HCT116 (cell line): ENCODE data around the gene C10orf90. TPM values are rescaled to one million over a fixed set of nuclear protein-coding genes. Genes with fewer than 3 reads are reported as not detected.

Source experiments
- ATAC-seq: fragments of 200-7000 bp; cut with Tn5 transposase; 2 replicates; pipeline ENCODE4 v1.9.1; 2020; ENCODE audit warnings: mild to moderate bottlenecking, moderate library complexity
- BruUV-seq: library from RNA; stranded (reverse); fragments of 400-500 nt; replicated peaks from 2 replicates; lab custom pipeline; 2021; lab: Mats Ljungman, UMichigan
- CTCF ChIA-PET: fragments of 300-600 bp; sonication (Branson Sonifier 250); formaldehyde crosslinking; loops from one replicate; lab custom pipeline; 2021; ENCODE audit warnings: antibody characterized with exemption; lab: Charles Lee
- POLR2A ChIA-PET: fragments of 300-600, 350-600 bp; sonication (Branson Sonifier 250); formaldehyde crosslinking; loops from one replicate; lab custom pipeline; 2021; ENCODE audit warnings: antibody characterized with exemption; lab: Charles Lee
- RAD21 ChIA-PET, 2 experiments: fragments of 300-600 bp; sonication (Branson Sonifier 250); formaldehyde crosslinking; loops; one replicate each; lab custom pipeline; 2023; ENCODE audit warnings: low total read pairs in 2 of 2; ENCODE audit not compliant: uncharacterized antibody in 2 of 2, unreplicated experiment in 2 of 2, low non-redundant PET in 1 of 2; lab: Charles Lee
- DNase-seq: peaks from one replicate; pipeline ENCODE4 v3.0.0-alpha.2; 2010; ENCODE audit warnings: low read depth, low spot score
- H2AFZ ChIP-seq: fragments of 200-600 bp; shearing (Covaris generic), sonication (generic); 2 replicates; pipeline ENCODE4 v1.6.1; 2017; ENCODE audit warnings: low read depth, mixed run types, mixed read lengths, antibody characterized with exemption, low read length; ENCODE audit not compliant: poor library complexity, severe bottlenecking
- H3K27ac ChIP-seq: 2 replicates; pipeline ENCODE4 v1.5.1; 2012; ENCODE audit warnings: low read depth, low read length
- H3K27me3 ChIP-seq: fragments of 200-600 bp; sonication (generic); 2 replicates; pipeline ENCODE4 v1.6.1; 2016; ENCODE audit warnings: mixed run types, low read length, mixed read lengths; ENCODE audit not compliant: insufficient read depth
- H3K36me3 ChIP-seq, 2 experiments: fragments of 200-500 bp in 1 of 2; fragments of 200-600 bp in 1 of 2; sonication (Bioruptor generic) in 1 of 2; sonication (generic) in 1 of 2; 2 replicates each; pipeline versions ENCODE4 v1.5.1 to v1.6.1; 2014 to 2016; ENCODE audit warnings: low read length in 2 of 2, inconsistent platforms in 1 of 2, mixed read lengths in 1 of 2, mixed run types in 1 of 2; ENCODE audit not compliant: insufficient read depth in 2 of 2, control insufficient read depth in 1 of 2
- H3K4me1 ChIP-seq, 2 experiments: fragments of 200-600 bp in 1 of 2; sonication (generic) in 1 of 2; 2 replicates each; pipeline versions ENCODE4 v1.5.1 to v1.6.1; 2012 to 2017; ENCODE audit warnings: low read length in 2 of 2, inconsistent platforms in 1 of 2, mild to moderate bottlenecking in 1 of 2, mixed read lengths in 1 of 2, mixed run types in 1 of 2, moderate library complexity in 1 of 2; ENCODE audit not compliant: insufficient read depth in 2 of 2, control insufficient read depth in 1 of 2
- H3K4me2 ChIP-seq: fragments of 200-600 bp; sonication (generic); 2 replicates; pipeline ENCODE4 v1.6.1; 2017; ENCODE audit warnings: mixed run types, low read length, mixed read lengths
- H3K4me3 ChIP-seq, 2 experiments: fragments of 200-600 bp in 1 of 2; sonication (generic) in 1 of 2; replicated peaks in 1 of 2; 2 replicates each; pipeline ENCODE4 v1.5.1; 2011 to 2016; ENCODE audit warnings: low read length in 2 of 2, control low read depth in 1 of 2, low read depth in 1 of 2, mild to moderate bottlenecking in 1 of 2, mixed read lengths in 1 of 2, mixed run types in 1 of 2
- H3K79me2 ChIP-seq: fragments of 200-600 bp; sonication (generic); 2 replicates; pipeline ENCODE4 v1.6.1; 2017; ENCODE audit warnings: mild to moderate bottlenecking, mixed run types, low read length, moderate library complexity, mixed read lengths; ENCODE audit not compliant: insufficient read depth
- H3K9ac ChIP-seq: fragments of 200-600 bp; sonication (generic); 2 replicates; pipeline ENCODE4 v1.6.1; 2016; ENCODE audit warnings: low read length, mixed read lengths
- H3K9me2 ChIP-seq: fragments of 200-600 bp; sonication (generic), shearing (Covaris generic); 2 replicates; pipeline ENCODE4 v1.6.1; 2017; ENCODE audit warnings: mixed run types, mild to moderate bottlenecking, moderate library complexity; ENCODE audit not compliant: insufficient read depth
- H3K9me3 ChIP-seq, 2 experiments: fragments of 200-500 bp in 1 of 2; fragments of 200-600 bp in 1 of 2; sonication (Bioruptor generic) in 1 of 2; sonication (generic) in 1 of 2; 2 replicates each; pipeline ENCODE4 v1.6.1; 2014 to 2017; ENCODE audit warnings: low read length in 2 of 2, mixed read lengths in 2 of 2, inconsistent platforms in 1 of 2, low read depth in 1 of 2, mild to moderate bottlenecking in 1 of 2, mixed run types in 1 of 2, moderate library complexity in 1 of 2; ENCODE audit not compliant: control insufficient read depth in 1 of 2, insufficient read depth in 1 of 2
- H4K20me1 ChIP-seq: fragments of 200-600 bp; sonication (generic), shearing (Covaris generic); 2 replicates; pipeline ENCODE4 v1.6.1; 2017; ENCODE audit warnings: mixed run types, mild to moderate bottlenecking, moderate library complexity; ENCODE audit not compliant: insufficient read depth
- CBX3 ChIP-seq: IDR thresholded peaks from 2 replicates; pipeline ENCODE4 v1.6.1; 2012; ENCODE audit warnings: low read depth
- EGR1 ChIP-seq: IDR thresholded peaks from 2 replicates; pipeline ENCODE4 v1.6.1; 2012; ENCODE audit warnings: low read depth
- POLR2A ChIP-seq: IDR thresholded peaks from 2 replicates; pipeline ENCODE4 v1.7.0; 2011; ENCODE audit warnings: borderline replicate concordance; ENCODE audit not compliant: insufficient read depth, insufficient read length; ENCODE audit errors: extremely low read depth
- POLR2AphosphoS5 ChIP-seq: IDR thresholded peaks from 2 replicates; pipeline ENCODE4 v1.6.1; 2011; ENCODE audit warnings: mild to moderate bottlenecking, low read depth, low read length, moderate library complexity
- ZNF274 ChIP-seq: fragments of 200-500 bp; sonication (Bioruptor generic); IDR thresholded peaks from 2 replicates; pipeline ENCODE4 v1.6.1; 2014; ENCODE audit warnings: mild to moderate bottlenecking, low read depth, low read length, inconsistent platforms
- intact Hi-C: fragments of 100-400 bp; cut with micrococcal nuclease; formaldehyde crosslinking; loops from 2 replicates; pipeline ENCODE4 v1.10.0; 2022
- total RNA-seq: library from RNA; stranded (reverse); gene quantifications from one replicate; pipeline ENCODE4 v1.2.1, GENCODE V29; 2021; ENCODE audit not compliant: unreplicated experiment
- TF ChIP-seq, protein P1 (sequence below): IDR thresholded peaks from 2 replicates; pipeline ENCODE4 v1.6.1; 2012; ENCODE audit warnings: low read depth
- TF ChIP-seq, protein P2 (sequence below): IDR thresholded peaks from 2 replicates; pipeline ENCODE4 v1.6.1; 2011; ENCODE audit warnings: mild to moderate bottlenecking, low read length, moderate library complexity; ENCODE audit not compliant: insufficient replicate concordance; ENCODE audit errors: extremely low read depth

C10orf90 gene
- total RNA-seq, 1 experiment from 2014 or later = not detected

DNA sequence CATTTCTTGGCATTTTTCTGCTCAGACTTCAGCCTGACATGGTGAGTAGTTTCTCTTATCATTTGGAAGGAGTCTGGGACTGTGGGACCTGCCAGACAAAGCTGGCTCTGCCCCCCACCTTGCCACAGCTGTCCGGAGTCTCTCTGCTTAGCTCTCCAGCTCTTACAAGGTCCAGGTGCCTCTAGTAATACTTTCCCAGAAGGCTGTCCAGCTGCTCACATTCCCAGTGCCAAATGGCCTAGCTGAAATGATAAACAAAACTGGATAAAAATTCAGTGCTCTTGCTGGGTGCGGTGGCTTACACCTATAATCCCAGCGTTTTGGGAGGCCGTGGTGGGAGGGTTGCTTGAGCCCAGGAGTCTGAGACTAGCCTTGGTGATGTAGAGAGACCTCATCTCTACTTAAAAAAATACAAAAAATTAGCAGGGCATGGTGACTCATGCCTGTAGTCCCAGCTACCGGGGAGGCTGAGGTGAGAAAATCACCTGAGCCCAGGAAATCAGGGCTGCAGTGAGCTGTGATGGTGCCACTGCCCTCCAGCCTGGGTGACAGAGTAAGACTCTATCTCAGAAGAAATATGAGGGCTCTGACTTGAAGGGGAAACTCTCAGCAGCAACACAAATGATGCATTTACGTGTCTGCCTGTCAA, 86.8 kb downstream of the C10orf90 start:
- no peaks in the 10 kb centered on the region for H4K20me1 ChIP-seq
- no peaks in the 10 kb centered on the region for H3K79me2 ChIP-seq
- no peak overlapping the region for H2AFZ ChIP-seq
- H3K9ac ChIP-seq = no peak overlapping the region
- no peak overlapping the region for H3K4me3 ChIP-seq
- ChIA-PET POLR2A (no interaction called here), RAD21 (no interaction called here), CTCF (no interaction called here)
- no peaks in the 10 kb centered on the region for H3K36me3 ChIP-seq
- intact Hi-C loops = no loop called here
- H3K4me1 ChIP-seq = no peaks in the 10 kb centered on the region
- H3K4me2 ChIP-seq = no peak overlapping the region
- ATAC-seq (no peak), DNase-seq (no peak)
- BruUV-seq = no TSS peak
- no peaks in the 10 kb centered on the region for H3K9me2 ChIP-seq
- no peak for TF ChIP-seq EGR1
- no peak for TF ChIP-seq CBX3
- TF ChIP-seq POLR2A = no peak
- TF ChIP-seq, protein P1, sequence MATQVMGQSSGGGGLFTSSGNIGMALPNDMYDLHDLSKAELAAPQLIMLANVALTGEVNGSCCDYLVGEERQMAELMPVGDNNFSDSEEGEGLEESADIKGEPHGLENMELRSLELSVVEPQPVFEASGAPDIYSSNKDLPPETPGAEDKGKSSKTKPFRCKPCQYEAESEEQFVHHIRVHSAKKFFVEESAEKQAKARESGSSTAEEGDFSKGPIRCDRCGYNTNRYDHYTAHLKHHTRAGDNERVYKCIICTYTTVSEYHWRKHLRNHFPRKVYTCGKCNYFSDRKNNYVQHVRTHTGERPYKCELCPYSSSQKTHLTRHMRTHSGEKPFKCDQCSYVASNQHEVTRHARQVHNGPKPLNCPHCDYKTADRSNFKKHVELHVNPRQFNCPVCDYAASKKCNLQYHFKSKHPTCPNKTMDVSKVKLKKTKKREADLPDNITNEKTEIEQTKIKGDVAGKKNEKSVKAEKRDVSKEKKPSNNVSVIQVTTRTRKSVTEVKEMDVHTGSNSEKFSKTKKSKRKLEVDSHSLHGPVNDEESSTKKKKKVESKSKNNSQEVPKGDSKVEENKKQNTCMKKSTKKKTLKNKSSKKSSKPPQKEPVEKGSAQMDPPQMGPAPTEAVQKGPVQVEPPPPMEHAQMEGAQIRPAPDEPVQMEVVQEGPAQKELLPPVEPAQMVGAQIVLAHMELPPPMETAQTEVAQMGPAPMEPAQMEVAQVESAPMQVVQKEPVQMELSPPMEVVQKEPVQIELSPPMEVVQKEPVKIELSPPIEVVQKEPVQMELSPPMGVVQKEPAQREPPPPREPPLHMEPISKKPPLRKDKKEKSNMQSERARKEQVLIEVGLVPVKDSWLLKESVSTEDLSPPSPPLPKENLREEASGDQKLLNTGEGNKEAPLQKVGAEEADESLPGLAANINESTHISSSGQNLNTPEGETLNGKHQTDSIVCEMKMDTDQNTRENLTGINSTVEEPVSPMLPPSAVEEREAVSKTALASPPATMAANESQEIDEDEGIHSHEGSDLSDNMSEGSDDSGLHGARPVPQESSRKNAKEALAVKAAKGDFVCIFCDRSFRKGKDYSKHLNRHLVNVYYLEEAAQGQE = no peak
- no peak for TF ChIP-seq ZNF274
- no peak for TF ChIP-seq POLR2AphosphoS5
- TF ChIP-seq, protein P2, sequence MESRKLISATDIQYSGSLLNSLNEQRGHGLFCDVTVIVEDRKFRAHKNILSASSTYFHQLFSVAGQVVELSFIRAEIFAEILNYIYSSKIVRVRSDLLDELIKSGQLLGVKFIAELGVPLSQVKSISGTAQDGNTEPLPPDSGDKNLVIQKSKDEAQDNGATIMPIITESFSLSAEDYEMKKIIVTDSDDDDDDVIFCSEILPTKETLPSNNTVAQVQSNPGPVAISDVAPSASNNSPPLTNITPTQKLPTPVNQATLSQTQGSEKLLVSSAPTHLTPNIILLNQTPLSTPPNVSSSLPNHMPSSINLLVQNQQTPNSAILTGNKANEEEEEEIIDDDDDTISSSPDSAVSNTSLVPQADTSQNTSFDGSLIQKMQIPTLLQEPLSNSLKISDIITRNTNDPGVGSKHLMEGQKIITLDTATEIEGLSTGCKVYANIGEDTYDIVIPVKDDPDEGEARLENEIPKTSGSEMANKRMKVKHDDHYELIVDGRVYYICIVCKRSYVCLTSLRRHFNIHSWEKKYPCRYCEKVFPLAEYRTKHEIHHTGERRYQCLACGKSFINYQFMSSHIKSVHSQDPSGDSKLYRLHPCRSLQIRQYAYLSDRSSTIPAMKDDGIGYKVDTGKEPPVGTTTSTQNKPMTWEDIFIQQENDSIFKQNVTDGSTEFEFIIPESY = no peak
- peaks cover 67% of the 10 kb centered on the region for H3K27me3 ChIP-seq
- no peak overlapping the region for H3K27ac ChIP-seq
- H3K9me3 ChIP-seq = no peaks in the 10 kb centered on the region
